GM12872 (cell line): ENCODE measurements around the gene LMF1.

ENCODE experiments used
- TF ChIP-seq, protein P1 (sequence below): IDR thresholded peaks from 3 replicates; pipeline ENCODE4 v1.5.1; 2011; ENCODE audit warnings: low read depth, mild to moderate bottlenecking, low read length, moderate library complexity; ENCODE audit not compliant: insufficient read depth

The LMF1 gene

DNA sequence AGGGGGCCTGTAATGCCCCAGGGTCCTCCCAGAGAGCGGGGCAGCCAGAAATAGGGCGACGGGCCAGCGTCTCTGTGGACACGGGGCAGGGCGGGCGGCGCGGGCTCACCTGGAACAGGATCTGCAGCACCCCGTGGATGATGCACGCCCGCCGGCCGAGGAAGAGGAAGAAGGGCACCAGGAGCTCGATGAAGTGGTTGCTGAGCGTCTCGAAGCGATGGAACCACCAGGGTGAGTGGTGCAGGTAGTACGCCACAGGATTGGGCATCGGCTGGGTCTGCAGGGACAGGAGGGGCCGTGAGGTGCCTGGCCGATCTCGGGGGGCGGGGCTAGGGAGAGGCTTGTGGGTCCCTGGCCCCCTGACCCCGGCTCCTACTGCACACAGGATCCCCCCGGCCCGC lies 91.3 kb downstream of the LMF1 start:
- TF ChIP-seq, protein P1, sequence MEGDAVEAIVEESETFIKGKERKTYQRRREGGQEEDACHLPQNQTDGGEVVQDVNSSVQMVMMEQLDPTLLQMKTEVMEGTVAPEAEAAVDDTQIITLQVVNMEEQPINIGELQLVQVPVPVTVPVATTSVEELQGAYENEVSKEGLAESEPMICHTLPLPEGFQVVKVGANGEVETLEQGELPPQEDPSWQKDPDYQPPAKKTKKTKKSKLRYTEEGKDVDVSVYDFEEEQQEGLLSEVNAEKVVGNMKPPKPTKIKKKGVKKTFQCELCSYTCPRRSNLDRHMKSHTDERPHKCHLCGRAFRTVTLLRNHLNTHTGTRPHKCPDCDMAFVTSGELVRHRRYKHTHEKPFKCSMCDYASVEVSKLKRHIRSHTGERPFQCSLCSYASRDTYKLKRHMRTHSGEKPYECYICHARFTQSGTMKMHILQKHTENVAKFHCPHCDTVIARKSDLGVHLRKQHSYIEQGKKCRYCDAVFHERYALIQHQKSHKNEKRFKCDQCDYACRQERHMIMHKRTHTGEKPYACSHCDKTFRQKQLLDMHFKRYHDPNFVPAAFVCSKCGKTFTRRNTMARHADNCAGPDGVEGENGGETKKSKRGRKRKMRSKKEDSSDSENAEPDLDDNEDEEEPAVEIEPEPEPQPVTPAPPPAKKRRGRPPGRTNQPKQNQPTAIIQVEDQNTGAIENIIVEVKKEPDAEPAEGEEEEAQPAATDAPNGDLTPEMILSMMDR: no peak

DNA sequence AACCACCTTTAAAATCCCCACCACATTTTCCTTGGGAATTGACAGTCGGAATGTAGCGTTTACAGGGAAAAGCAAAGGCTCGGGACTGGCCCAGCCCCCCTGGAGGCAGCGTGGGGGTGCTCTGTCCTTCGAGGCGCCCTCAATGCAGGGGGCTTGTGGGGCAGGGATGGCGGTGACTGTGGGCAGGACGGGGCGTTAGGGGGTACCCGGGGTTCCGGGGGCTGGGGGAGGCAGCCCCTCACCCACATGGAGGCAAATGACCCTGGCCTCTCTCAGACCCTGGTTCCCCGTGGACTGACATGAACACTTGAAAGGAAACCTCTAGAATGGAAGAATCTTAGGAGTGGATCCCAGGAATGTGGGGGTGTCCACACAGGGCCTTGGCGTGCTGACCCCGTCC lies 91.9 kb downstream of the LMF1 start:
- TF ChIP-seq, protein P1: no peak

DNA sequence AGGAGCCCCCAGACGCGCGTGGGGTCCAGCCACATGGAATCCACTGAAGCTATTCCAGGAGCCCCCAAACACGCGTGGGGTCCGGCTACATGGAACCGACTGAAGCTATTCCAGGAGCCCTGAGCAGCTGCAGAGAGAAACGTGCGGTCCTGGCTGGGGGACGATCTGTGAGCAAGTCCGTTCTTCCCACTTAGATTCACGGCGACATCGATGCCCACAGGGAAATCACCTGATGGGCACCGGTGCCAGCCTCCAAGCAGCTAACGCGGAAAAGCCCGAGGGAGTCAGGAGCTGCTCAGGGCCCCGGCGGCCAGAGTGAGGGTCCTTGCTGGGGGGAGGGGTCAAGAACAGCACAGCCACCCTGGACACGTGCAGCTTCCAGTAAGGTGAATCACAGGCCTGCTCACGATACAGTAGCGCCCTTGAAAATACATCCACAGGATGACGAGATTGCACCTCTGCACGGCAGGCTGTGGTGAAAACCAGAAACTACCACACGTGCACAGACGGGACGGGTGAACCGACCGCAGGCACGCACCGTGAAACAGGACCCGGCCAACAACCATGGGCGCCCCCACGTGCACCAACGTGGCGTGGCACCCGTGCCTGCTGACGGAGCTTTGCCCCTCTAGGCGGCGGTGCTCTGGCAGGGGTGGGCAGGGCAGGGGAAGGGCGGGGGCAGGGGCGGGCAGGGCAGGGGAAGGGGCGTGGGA lies 92.6 kb downstream of the LMF1 start:
- TF ChIP-seq, protein P1: no peak

DNA sequence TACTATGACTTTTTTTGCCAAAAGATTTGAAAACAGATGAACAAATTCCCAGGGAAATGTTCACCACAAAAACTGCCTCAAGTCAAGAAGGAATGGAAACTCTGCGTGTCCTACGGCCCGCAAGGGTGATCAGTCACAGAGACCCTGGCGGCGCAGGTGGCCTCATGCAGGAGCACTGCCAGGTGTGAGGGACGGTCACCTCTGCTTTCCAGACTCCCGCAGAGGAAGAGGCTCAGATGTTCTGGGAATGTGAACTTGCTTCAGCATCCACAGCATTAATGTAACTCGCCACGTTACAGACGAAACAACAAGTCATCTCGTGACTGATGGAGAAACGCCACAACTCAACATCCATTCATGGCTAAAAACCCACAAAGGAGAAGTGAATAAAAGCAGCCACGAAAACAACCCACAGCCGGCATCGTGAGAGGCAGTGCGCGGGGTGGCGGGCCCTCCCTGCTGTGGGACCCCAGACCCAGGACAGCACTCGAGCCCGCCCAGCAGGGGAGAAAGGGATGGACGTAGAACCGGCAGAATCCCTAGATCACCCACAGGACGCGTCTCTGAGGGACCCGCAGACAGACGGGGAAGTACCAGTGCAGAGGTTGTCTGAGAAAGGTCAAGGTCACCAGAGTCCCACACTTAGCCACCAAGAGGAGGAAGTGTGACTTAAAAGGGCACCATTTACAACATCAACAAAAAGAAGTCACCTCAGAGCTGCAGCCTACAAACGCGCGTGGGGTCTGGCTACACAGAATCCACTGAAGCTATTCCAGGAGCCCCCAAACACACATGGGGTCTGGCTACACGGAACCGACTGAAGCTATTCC lies 93.3 kb downstream of the LMF1 start:
- TF ChIP-seq, protein P1: no peak

DNA sequence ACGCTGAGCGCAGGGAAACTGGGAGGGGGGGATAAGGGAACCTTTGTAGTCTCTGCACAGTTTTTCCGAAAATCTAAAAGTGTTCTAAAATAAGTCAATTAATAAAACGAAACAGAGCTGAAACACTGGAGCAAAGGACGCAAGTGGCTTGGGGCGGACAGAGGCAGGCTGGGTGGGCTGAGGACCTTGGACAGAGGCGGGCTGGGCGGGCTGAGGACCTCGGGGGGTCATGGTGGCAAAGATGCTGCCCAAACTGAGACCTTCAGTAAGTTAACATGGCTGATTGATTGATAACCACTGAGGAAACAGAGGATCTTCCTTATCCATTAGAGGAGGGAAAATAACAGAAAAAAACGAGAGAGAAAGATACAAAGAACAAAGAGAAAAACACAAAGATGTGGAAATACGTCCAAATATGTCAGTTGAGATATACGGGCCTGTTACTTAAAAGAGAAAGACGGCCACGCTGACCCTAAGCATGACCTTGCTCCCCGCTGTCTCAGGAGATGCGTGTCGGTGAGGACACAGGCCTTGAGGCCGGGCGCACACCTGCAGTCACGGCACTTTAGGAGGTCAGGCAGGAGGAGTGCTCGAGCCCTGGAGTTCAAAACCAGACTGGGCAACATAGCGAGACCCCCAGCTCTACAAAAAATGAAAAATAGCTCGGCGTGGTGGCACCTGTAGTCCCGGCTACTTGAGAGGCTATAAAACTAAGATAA lies 94.1 kb downstream of the LMF1 start:
- TF ChIP-seq, protein P1: no peak

DNA sequence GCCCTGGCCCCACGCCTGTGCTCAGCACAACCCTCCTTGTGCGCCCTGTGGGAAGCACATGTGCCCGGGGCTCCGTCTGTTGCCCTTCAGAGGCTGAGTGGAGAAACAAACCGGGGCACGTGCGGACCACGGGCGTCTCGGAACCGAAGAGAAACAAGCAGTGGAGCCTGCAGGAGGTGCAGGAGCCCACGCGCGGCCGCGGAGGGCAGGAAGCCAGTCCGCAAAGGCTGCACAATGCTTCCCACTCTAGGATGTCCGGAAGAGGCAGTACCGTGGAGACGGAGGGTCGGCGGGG lies 94.8 kb downstream of the LMF1 start:
- TF ChIP-seq, protein P1: no peak

DNA sequence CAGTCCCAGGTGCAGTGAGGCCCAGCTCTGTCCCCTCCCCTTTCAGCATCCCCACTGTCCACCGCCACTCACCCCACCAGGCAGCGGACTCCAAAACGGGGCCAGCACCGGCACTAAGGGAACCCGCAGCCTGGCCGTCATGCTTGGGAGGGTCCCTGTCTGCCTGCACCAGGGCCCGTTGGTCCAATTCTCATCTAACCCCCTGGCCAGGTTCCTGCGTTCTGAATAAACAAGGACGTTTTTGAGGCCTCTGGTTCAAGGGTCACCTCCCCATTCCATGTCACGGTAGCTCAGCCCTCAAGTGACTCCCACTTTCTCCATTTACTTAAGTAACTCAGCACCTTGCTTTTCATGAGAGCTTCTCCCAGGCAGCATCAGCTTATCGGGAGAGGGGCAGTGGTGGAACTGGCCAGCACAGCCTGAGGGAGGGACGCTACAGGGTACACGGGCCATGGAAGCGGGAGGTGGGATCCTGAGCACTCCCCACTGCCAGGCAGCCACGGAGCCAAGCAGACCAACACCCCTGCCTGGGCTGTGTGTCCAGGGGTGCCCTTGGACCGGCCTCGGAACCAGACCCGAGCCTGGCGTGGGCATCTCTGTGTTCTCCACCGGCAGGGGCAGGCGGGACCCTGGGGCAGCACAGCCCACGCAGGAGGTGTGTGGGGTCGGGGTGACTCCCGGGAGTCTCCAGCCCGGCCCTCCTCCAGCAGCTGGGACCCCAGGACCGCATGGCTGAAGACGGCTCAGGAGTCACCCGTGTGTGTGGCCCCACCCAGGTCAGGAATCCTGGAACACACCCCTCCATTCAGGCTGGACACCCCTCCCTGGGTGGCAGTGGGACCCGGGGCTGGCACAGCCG lies 95.4 kb downstream of the LMF1 start:
- TF ChIP-seq, protein P1: no peak
